HEK293 (cell line): Measurements from ENCODE around the gene LLGL2.

Experiments
- ATF2 ChIP-seq: fragments of 450-650 bp; formaldehyde crosslinking; IDR thresholded peaks from 2 replicates; pipeline ENCODE4 v1.5.1; 2016; ENCODE audit warnings: missing biosample characterization, missing genetic modification characterization, low read depth
- CTCF ChIP-seq: fragments of 450-650 bp; formaldehyde crosslinking; IDR thresholded peaks from 2 replicates; pipeline ENCODE4 v1.5.1; 2016; ENCODE audit warnings: missing biosample characterization, missing genetic modification characterization
- HOXA7 ChIP-seq: sonication (generic); formaldehyde crosslinking; IDR thresholded peaks from 2 replicates; pipeline ENCODE4 v1.8.1; 2022; ENCODE audit warnings: missing genetic modification reagents, borderline replicate concordance
- KLF9 ChIP-seq: fragments of 450-650 bp; formaldehyde crosslinking; IDR thresholded peaks from 2 replicates; pipeline ENCODE4 v1.5.1; 2016; ENCODE audit warnings: missing biosample characterization, missing genetic modification characterization, low read depth
- TCF7L2 ChIP-seq: IDR thresholded peaks from 2 replicates; pipeline ENCODE4 v1.6.1; 2011; ENCODE audit warnings: low read depth, mild to moderate bottlenecking, inconsistent platforms, low read length, moderate library complexity, borderline replicate concordance
- ZFP37 ChIP-seq: fragments of 450-650 bp; formaldehyde crosslinking; IDR thresholded peaks from 2 replicates; pipeline ENCODE4 v1.5.1; 2016; ENCODE audit warnings: missing biosample characterization, missing genetic modification characterization
- ZNF248 ChIP-seq: fragments of 450-650 bp; formaldehyde crosslinking; IDR thresholded peaks from 2 replicates; pipeline ENCODE4 v1.5.1; 2017; ENCODE audit warnings: missing biosample characterization, missing genetic modification characterization
- ZNF621 ChIP-seq: fragments of 450-650 bp; formaldehyde crosslinking; IDR thresholded peaks from 2 replicates; pipeline ENCODE4 v1.5.1; 2017; ENCODE audit warnings: missing biosample characterization, missing genetic modification characterization
- ZNF670 ChIP-seq: fragments of 450-650 bp; formaldehyde crosslinking; IDR thresholded peaks from 2 replicates; pipeline ENCODE4 v1.5.1; 2016; ENCODE audit warnings: missing biosample characterization, missing genetic modification characterization, low read depth

GRCh38 chr17:75590849-75591721 lies 65.6 kb downstream of the LLGL2 start:
- TF ChIP-seq TCF7L2: no peak
- no peak for TF ChIP-seq CTCF (tag by site-specific recombination)
- TF ChIP-seq HOXA7 (CRISPR knock-in tag): no peak
- no peak for TF ChIP-seq ZNF621 (tag by site-specific recombination)
- TF ChIP-seq ATF2 (tag by site-specific recombination): no peak
- no peak for TF ChIP-seq ZNF248 (tag by site-specific recombination)
- TF ChIP-seq ZFP37 (tag by site-specific recombination): no peak
- no peak for TF ChIP-seq ZNF670 (tag by site-specific recombination)
- TF ChIP-seq KLF9 (tag by site-specific recombination): no peak
